ENCODE results near the gene FRMD4A.

- TF ChIP-seq POLR2A (IDR thresholded peaks at IDR 0.05) (no peak), CTCF (IDR thresholded peaks at IDR 0.05) (no peak), EP300 (IDR thresholded peaks at IDR 0.05) (no peak)
These were observed 77.0 kb downstream of the FRMD4A start for GRCh38 chr10:14253711-14254110.

All from stomach (tissue), 4 donors.